GM13976 (cell line): ENCODE measurements around the gene ZNRF1.
"Not testable (repeated sequence)": the region's sequence is repeated elsewhere in the genome, so short reads cannot be mapped to it uniquely, and the experiment has no call there.

Experiments used
- DNase-seq: peaks from one replicate; pipeline ENCODE4 v3.0.0; 2012; ENCODE audit warnings: low spot score
- CTCF ChIP-seq: IDR thresholded peaks from 2 replicates; pipeline ENCODE4 v1.5.1; 2012; ENCODE audit warnings: borderline replicate concordance, mild to moderate bottlenecking; ENCODE audit not compliant: insufficient read depth; ENCODE audit errors: extremely low read depth, missing control alignments, control extremely low read depth
- in situ Hi-C: fragments of 300-500 bp; cut with MboI; formaldehyde crosslinking; loops from one replicate; pipeline ENCODE4 v1.12.0; 2022; ENCODE audit warnings: low sequenced_read_pairs, mixed read lengths, inconsistent platforms; ENCODE audit not compliant: unreplicated experiment

ZNRF1 gene

GRCh38 chr16:74973304-74973703 lies 25.5 kb upstream of the ZNRF1 start:
- in situ Hi-C loops: no loop called here
- TF ChIP-seq CTCF: no peak

DNA sequence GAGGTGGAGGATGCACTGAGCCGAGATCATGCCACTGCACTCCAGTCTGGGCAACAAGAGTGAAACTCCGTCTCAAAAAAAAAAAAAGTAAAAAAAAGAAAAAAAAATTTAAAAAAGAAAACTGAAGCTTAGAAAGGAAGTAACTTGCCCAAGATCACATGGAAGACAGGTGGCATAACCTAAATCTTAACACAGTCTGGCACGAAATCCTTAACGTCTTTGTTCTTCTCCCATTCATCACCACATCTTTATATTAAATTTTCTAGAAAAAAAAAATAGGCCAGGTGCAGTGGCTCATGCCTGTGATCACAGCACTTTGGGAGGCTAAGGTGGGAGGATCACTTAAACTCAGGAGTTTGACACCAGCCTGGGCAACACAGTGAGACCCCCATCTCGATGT lies 23.2 kb upstream of the ZNRF1 start:
- TF ChIP-seq CTCF: no peak
- in situ Hi-C loops: no loop called here
- no peak for DNase-seq

More at GRCh38 chr16:74973304-74973703, 25.5 kb upstream of the ZNRF1 start:
- DNase-seq: no peak

DNA sequence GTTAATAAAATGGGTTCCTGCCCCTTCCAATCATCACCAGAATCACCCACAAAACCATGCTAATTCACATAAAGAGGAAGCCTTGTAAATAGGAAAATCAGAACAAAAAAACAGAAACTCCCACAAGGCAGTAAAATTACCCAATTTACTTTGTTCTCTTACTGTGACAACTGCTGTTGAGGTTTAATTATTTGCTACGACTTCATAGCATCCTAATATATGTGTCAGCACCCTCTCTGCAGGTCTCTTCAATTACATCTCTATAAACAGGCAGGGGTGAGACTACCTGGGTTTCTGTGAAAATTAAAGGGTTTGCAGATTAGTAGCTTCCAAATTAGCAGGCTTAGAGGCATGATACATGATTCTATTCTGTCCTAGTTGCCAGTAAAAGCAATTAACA lies 16.6 kb upstream of the ZNRF1 start:
- no peak for DNase-seq
- in situ Hi-C loops: no loop called here
- TF ChIP-seq CTCF: no peak

GRCh38 chr16:74984194-74984528 lies 14.7 kb upstream of the ZNRF1 start:
- no peak for TF ChIP-seq CTCF
- in situ Hi-C loops: no loop called here
- no peak for DNase-seq

GRCh38 chr16:74984529-74985296 lies 14.1 kb upstream of the ZNRF1 start, which contains the start of gene WDR59:
WDR59 (minus strand) TSS chr16:74985123; CDS start chr16:74985017, 106 bp downstream.
- DNase-seq: peak; percentile 98
- in situ Hi-C loops: no loop called here
- TF ChIP-seq CTCF: no peak

DNA sequence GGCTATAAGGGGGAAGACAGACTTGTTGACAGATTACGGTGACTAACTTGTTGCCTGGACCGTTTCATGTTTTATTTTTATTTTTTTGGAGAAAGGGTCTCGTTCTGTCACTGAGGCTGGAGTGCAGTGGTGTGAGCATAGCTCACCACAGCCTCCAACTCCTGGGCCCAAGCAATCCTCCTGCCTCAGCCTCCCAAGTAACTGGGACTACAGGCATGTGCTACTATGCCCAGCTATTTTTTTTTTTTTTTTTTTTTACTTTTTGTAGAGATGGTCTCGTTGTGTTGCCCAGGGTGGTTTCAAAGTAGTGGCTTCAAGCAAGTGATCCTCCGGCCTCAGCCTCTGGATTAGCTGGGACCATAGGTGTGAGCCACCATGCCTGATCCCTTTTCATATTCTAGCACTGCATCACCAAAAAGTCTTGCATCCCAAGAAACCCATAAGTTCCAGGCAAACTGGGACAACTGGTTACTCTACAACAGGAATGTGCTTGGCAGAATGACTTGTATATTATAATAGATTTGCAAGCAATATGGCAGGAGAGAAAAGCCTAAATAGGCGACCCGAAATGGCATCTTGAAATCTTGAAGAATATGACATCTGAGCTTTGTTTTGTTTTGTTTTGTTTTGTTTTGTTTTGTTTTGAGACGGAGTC lies 11.7 kb upstream of the ZNRF1 start:
- TF ChIP-seq CTCF: no peak
- no peak for DNase-seq
- in situ Hi-C loops: no loop called here

- DNase-seq: not testable (repeated sequence)
- in situ Hi-C loops: loop anchor here (10.0 kb wide), 1 partner anchor 115 kb away; no protein-coding TSS in a partner anchor
These were observed 9.0 kb upstream of the ZNRF1 start for GRCh38 chr16:74989864-74990263.
